GM13976 (cell line): ENCODE measurements around the gene GNG3.
A peak's percentile ranks its signal among the peaks of the same experiment; 100 is the strongest.
"Not testable (repeated sequence)": the region's sequence is repeated elsewhere in the genome, so short reads cannot be mapped to it uniquely, and the experiment has no call there.

ENCODE experiments used
- DNase-seq: peaks from one replicate; pipeline ENCODE4 v3.0.0; 2012; ENCODE audit warnings: low spot score
- in situ Hi-C: fragments of 300-500 bp; cut with MboI; formaldehyde crosslinking; loops from one replicate; pipeline ENCODE4 v1.12.0; 2022; ENCODE audit warnings: low sequenced_read_pairs, mixed read lengths, inconsistent platforms; ENCODE audit not compliant: unreplicated experiment
- TF ChIP-seq, protein P1 (sequence below): IDR thresholded peaks from 2 replicates; pipeline ENCODE4 v1.5.1; 2012; ENCODE audit warnings: borderline replicate concordance, mild to moderate bottlenecking; ENCODE audit not compliant: insufficient read depth; ENCODE audit errors: extremely low read depth, missing control alignments, control extremely low read depth

Gene GNG3

DNA sequence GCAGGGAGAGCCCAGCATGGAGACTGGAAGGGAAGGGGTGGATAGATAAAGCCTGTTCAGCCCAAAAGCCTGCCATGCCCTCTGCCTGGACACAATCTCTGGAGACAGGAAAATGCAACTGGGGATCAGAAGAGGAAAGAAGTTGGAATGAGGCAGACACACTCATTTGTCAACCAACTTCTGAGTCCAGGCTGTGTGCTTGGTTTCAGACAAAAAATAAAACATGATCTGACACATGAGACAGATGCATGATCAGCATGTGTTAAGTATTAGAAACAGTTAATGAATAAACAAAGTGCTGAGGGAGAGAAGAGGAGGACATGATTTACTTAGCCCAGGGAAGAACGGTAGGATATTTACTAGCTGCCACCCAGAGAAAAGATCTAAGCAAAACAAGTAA is 19.0 kb upstream of the GNG3 start:
- in situ Hi-C loops, result no loop called here
- TF ChIP-seq, protein P1, sequence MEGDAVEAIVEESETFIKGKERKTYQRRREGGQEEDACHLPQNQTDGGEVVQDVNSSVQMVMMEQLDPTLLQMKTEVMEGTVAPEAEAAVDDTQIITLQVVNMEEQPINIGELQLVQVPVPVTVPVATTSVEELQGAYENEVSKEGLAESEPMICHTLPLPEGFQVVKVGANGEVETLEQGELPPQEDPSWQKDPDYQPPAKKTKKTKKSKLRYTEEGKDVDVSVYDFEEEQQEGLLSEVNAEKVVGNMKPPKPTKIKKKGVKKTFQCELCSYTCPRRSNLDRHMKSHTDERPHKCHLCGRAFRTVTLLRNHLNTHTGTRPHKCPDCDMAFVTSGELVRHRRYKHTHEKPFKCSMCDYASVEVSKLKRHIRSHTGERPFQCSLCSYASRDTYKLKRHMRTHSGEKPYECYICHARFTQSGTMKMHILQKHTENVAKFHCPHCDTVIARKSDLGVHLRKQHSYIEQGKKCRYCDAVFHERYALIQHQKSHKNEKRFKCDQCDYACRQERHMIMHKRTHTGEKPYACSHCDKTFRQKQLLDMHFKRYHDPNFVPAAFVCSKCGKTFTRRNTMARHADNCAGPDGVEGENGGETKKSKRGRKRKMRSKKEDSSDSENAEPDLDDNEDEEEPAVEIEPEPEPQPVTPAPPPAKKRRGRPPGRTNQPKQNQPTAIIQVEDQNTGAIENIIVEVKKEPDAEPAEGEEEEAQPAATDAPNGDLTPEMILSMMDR, result no peak

DNA sequence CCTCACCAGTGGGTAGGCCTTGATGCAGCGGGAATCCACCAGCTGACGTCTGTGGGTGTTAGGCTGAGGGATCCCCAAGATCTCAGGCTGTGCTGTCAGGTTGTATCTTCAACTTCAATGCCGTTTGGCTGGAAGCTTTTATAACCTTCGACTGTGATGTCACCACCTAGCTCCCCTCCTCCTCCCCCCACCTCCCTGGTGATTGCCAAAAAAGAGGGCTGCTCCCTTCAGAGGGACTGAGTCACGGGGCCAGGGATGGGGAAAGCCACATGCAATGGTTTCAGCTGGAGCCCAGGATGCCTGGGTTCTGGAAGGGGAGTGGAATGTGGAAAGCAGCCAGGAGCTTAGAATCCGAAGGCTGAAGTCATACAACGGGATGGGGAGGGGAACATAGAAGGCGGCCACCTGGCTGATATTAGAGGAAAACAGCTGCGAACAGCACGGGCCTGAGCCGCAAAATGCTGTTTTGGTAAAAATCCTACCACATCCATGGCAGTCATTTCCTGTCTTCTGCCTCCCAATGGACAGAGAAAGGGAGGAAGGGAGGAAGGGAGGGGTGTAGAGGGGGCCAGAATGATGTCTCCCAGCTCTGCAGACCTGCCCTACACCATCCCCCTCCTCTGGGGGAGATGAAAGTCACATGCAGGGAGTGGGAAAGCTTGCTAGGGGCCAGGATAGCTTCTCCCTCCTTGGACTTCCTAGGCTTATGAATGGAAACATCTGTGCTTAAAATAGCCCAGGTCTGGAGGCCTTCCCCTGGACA is 17.9 kb upstream of the GNG3 start, which contains the start of gene LRRN4CL:
TSS of gene LRRN4CL (minus strand) at position 110 of the 763 bp plus-strand sequence. CDS start 1,022 bp downstream, outside the sequence.
- no peak for DNase-seq
- TF ChIP-seq, protein P1, result no peak
- in situ Hi-C loops, result loop anchor here (10.0 kb wide), 1 partner anchor 285 kb away; no protein-coding TSS in a partner anchor

More for the DNA sequence above, 19.0 kb upstream of the GNG3 start:
- DNase-seq, result no peak

DNA sequence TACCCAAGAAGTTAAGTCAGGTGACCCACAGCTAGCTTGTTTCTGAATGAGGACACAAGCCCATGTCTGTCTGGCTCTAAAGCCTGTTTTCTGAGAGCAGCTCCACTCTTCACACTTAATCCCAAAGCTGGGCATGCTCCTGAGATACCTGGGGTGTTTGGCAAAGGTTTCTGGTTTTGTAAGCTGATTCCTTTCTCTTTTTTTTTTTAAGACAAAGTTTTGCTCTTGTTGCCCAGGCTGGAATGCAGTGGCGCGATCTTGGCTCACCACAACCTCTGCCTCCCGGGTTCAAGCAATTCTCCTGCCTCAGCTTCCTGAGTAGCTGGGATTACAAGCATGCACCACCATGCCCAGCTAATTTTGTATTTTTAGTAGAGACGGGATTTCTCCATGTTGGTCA is 13.9 kb upstream of the GNG3 start:
- in situ Hi-C loops, result loop anchor here (10.0 kb wide), 1 partner anchor 289 kb away; no protein-coding TSS in a partner anchor
- not testable (repeated sequence) for DNase-seq

DNA sequence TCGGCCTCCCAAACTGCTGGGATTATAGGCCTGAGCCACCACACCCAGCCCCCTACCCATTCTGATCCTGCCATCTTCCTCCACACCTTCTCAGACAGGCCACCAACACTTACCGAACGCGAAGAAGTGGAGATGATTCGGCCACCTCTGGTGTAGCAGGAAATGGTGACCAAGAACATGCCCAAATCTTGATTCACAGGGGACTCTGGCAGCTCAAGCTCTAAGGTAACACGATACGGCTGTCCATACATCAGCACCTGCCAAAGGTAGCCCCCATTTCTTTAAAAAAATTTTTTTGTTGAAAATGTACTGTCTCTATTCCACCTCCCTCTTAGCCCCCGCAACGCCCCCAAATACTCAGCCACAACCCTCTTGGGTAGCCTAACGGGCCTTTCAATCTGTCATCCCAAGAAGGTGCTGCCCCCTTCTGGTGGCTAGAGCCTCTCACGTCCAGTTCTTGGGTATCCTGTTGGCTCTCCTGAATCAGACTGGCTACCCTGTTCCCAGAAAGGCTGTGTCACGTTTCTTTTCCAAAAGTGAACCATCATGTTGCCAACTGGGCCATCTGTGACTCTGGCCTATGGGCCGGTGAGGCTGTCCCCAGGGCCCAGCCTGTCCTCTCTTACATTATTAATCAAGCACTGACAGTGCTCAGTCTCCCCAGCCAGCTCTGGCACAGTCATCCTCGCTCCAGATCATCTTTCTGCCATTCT is 12.9 kb upstream of the GNG3 start:
- in situ Hi-C loops, result loop anchor here (10.0 kb wide), 1 partner anchor 290 kb away; no protein-coding TSS in a partner anchor
- peak; percentile 84 for DNase-seq
- TF ChIP-seq, protein P1, result peak; percentile 88

DNA sequence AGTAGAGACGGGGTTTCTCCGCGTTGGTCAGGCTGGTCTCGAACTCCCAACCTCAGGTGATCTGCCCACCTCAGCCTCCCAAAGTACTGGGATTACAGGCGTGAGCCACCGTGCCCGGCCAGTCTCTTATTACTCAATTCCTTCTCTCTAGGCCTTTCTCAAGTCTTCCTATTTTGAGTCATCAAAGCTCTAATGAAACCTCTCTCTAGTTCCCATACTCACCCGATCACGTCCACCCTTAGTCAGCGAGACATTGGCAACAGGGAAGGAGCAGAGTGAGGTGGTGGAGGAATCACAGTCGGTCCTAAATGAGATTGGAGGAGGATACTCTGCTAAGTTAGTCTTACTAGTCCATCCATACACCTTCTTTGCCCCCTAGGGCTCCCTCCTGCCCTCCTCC is 5.2 kb upstream of the GNG3 start:
- no peak for DNase-seq
- TF ChIP-seq, protein P1, result no peak
- in situ Hi-C loops, result no loop called here

DNA sequence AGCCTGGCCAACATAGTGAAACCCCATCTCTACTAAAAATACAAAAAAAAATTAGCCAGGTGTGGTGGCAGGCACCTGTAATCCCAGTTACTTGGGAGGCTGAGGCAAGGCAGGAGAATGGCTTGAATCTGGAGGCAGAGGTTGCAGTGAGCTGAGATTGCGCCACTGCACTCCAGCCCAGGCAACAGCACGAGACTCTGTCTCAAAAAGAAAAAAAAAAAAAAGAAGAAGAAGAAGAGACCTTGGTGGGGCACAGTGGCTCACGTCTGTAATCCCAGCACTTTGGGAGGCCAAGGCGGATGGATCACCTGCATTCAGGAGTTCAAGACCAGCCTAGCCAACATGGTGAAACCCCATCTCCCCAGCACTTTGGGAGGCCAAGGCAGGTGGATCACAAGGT is 3.6 kb upstream of the GNG3 start:
- DNase-seq, in situ Hi-C loops: not testable (repeated sequence)

DNA sequence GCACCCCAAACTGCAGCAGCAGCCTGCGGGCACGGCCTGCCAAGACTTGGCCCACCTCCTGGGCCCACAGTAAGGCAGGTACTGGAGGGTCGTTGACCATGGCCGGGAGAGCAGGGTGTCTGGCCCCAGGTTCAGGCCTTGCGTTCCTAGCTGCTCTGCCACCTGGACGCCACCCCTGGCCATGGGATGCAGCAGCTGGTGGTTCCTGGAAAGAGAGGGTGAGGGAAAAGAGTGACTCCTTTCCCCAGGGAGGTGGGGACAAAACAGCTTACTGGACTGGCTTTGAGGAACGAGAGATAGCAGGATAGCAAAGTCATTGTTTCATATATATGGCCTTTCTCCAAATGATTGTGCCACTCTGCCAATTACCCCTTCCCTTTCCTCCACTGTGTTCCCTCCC is 2.1 kb upstream of the GNG3 start:
- TF ChIP-seq, protein P1, result no peak
- in situ Hi-C loops, result no loop called here
- DNase-seq, result no peak
